ENCODE data around the gene TMEM151B.

TMEM151B gene

GRCh38 chr6:44278774-44279697 is 8.8 kb downstream of the TMEM151B start:
- FAIRE-seq: no peak

GRCh38 chr6:44284121-44284520 is 13.9 kb downstream of the TMEM151B start:
- no peak for TF ChIP-seq CTCF (IDR thresholded peaks at IDR 0.05; ENCODE audit: insufficient read depth, missing control alignments)
- FAIRE-seq: no peak
- no peak for DNase-seq (ENCODE audit: insufficient read length, low spot score)

More at GRCh38 chr6:44278774-44279697, 8.8 kb downstream of the TMEM151B start:
- DNase-seq (ENCODE audit: insufficient read length, low spot score): no peak
- TF ChIP-seq CTCF (IDR thresholded peaks at IDR 0.05; ENCODE audit: insufficient read depth, missing control alignments): no peak

- TF ChIP-seq CTCF (IDR thresholded peaks at IDR 0.05; ENCODE audit: insufficient read depth, missing control alignments): no peak
- no peak for FAIRE-seq
- no peak for DNase-seq (ENCODE audit: insufficient read length, low spot score)
Measured at GRCh38 chr6:44284867-44285266, 14.6 kb downstream of the TMEM151B start.

GRCh38 chr6:44285552-44286284 is 15.5 kb downstream of the TMEM151B start:
- DNase-seq (ENCODE audit: insufficient read length, low spot score) (no peak), FAIRE-seq (no peak)
- no peak for TF ChIP-seq CTCF (IDR thresholded peaks at IDR 0.05; ENCODE audit: insufficient read depth, missing control alignments)

GRCh38 chr6:44286285-44286565 is 16.0 kb downstream of the TMEM151B start:
- FAIRE-seq: no peak

GRCh38 chr6:44286747-44287146 is 16.5 kb downstream of the TMEM151B start:
- no peak for FAIRE-seq
- no peak for TF ChIP-seq CTCF (IDR thresholded peaks at IDR 0.05; ENCODE audit: insufficient read depth, missing control alignments)
- no peak for DNase-seq (ENCODE audit: insufficient read length, low spot score)

More at GRCh38 chr6:44286285-44286565, 16.0 kb downstream of the TMEM151B start:
- no peak for TF ChIP-seq CTCF (IDR thresholded peaks at IDR 0.05; ENCODE audit: insufficient read depth, missing control alignments)
- DNase-seq (ENCODE audit: insufficient read length, low spot score): no peak
